ENCODE data around the gene PACSIN1. TPM values are rescaled to one million over a fixed set of nuclear protein-coding genes. Genes with fewer than 3 reads are reported as not detected.

Gene PACSIN1
- total RNA-seq, 1 donor from 2014 or later: 0.41 TPM

DNA sequence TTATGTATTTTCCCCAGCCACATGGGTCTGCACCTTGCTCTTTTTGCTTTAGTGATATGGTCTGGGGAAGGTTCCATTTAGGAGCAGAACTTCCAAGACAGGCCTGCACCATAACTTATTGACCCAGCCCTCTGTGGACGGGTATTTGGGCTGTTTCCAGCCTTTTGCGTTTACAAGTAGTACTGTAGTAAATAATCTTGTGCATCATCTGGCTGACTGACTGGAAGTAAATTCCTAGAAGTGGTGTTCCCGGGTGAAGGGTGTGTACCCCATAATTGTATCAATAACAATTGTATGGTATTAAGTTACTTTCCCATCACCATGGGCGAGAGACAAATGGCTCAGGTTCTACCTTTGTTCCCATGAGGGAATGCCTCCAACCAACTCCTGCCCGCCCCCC lies 58.6 kb downstream of the PACSIN1 start:
- H3K9me3 ChIP-seq (ENCODE audit: low read depth): no peaks in the 10 kb centered on the region
- peaks cover 6% of the 10 kb centered on the region for H3K27me3 Mint-ChIP-seq (ENCODE audit: insufficient read depth, low read depth)
- TF ChIP-seq EZH2phosphoT487 (IDR thresholded peaks at IDR 0.05) (no peak), EZH2 (IDR thresholded peaks at IDR 0.05) (no peak)
- TF ChIP-seq, protein P1, sequence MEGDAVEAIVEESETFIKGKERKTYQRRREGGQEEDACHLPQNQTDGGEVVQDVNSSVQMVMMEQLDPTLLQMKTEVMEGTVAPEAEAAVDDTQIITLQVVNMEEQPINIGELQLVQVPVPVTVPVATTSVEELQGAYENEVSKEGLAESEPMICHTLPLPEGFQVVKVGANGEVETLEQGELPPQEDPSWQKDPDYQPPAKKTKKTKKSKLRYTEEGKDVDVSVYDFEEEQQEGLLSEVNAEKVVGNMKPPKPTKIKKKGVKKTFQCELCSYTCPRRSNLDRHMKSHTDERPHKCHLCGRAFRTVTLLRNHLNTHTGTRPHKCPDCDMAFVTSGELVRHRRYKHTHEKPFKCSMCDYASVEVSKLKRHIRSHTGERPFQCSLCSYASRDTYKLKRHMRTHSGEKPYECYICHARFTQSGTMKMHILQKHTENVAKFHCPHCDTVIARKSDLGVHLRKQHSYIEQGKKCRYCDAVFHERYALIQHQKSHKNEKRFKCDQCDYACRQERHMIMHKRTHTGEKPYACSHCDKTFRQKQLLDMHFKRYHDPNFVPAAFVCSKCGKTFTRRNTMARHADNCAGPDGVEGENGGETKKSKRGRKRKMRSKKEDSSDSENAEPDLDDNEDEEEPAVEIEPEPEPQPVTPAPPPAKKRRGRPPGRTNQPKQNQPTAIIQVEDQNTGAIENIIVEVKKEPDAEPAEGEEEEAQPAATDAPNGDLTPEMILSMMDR (IDR thresholded peaks at IDR 0.05): no peak

DNA sequence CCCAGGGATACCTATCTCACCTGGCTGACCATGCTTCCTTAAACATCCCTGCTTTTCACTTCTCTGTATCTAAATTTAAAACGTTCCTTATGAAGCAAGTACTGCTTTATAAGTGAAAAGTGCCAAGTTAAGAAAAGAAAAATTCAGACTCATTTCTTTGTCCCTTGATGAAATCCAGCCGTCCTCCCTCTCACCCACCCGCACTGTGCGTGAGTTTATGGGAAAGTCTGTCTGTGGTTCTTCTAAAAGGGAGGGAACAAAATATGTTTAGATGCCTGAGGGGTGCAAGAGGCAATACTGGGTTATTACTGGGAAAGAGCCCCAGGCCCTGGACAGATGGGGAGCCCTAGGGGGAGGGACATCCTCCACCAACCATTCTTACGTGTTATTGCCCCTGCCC lies 59.1 kb downstream of the PACSIN1 start:
- H3F3A ChIP-seq (ENCODE audit: low read depth): peaks cover 3% of the 10 kb centered on the region
- H3K79me2 ChIP-seq (ENCODE audit: low read depth): no peaks in the 10 kb centered on the region
- H3K9me3 ChIP-seq (ENCODE audit: low read depth): no peaks in the 10 kb centered on the region
- no peak overlapping the region for H2AFZ ChIP-seq (replicated peaks)
- Mint-ChIP-seq H3K4me3 (no peak overlapping the region), H3K27me3 (ENCODE audit: insufficient read depth, low read depth) (peaks cover 6% of the 10 kb centered on the region), H3K36me3 (no peaks in the 10 kb centered on the region), H3K9me3 (no peaks in the 10 kb centered on the region), H3K4me1 (peaks cover 8% of the 10 kb centered on the region), H3K27ac (no peak overlapping the region)
- no peak overlapping the region for H3K4me3 ChIP-seq
- H3K4me2 ChIP-seq: no peak overlapping the region
- H3K27me3 ChIP-seq: no peaks in the 10 kb centered on the region
- no peaks in the 10 kb centered on the region for H3K36me3 ChIP-seq
- H3K4me1 ChIP-seq: peaks cover 10% of the 10 kb centered on the region
- H3K9ac ChIP-seq: no peak overlapping the region
- DNase-seq (ENCODE audit: low spot score): no peak
- H4K20me1 ChIP-seq (ENCODE audit: low read depth): no peaks in the 10 kb centered on the region
- H3K27ac ChIP-seq: no peak overlapping the region
- no peak for TF ChIP-seq EZH2 (IDR thresholded peaks at IDR 0.05)
- TF ChIP-seq, protein P1 (IDR thresholded peaks at IDR 0.05): no peak
- no peak for TF ChIP-seq EZH2phosphoT487 (IDR thresholded peaks at IDR 0.05)

More for the DNA sequence above, 58.6 kb downstream of the PACSIN1 start:
- Mint-ChIP-seq H3K4me3 (no peak overlapping the region), H3K36me3 (no peaks in the 10 kb centered on the region), H3K27ac (no peak overlapping the region), H3K4me1 (peaks cover 8% of the 10 kb centered on the region), H3K9me3 (no peaks in the 10 kb centered on the region)
- no peaks in the 10 kb centered on the region for H3K79me2 ChIP-seq (ENCODE audit: low read depth)
- no peaks in the 10 kb centered on the region for H3K27me3 ChIP-seq
- H3K9ac ChIP-seq: no peak overlapping the region
- H3K4me3 ChIP-seq: no peak overlapping the region
- no peak for DNase-seq (ENCODE audit: low spot score)
- H3K36me3 ChIP-seq: no peaks in the 10 kb centered on the region
- no peak overlapping the region for H2AFZ ChIP-seq (replicated peaks)
- no peak overlapping the region for H3K27ac ChIP-seq
- H3F3A ChIP-seq (ENCODE audit: low read depth): peaks cover 3% of the 10 kb centered on the region
- no peak overlapping the region for H3K4me2 ChIP-seq
- H4K20me1 ChIP-seq (ENCODE audit: low read depth): no peaks in the 10 kb centered on the region
- H3K4me1 ChIP-seq: peaks cover 10% of the 10 kb centered on the region

DNA sequence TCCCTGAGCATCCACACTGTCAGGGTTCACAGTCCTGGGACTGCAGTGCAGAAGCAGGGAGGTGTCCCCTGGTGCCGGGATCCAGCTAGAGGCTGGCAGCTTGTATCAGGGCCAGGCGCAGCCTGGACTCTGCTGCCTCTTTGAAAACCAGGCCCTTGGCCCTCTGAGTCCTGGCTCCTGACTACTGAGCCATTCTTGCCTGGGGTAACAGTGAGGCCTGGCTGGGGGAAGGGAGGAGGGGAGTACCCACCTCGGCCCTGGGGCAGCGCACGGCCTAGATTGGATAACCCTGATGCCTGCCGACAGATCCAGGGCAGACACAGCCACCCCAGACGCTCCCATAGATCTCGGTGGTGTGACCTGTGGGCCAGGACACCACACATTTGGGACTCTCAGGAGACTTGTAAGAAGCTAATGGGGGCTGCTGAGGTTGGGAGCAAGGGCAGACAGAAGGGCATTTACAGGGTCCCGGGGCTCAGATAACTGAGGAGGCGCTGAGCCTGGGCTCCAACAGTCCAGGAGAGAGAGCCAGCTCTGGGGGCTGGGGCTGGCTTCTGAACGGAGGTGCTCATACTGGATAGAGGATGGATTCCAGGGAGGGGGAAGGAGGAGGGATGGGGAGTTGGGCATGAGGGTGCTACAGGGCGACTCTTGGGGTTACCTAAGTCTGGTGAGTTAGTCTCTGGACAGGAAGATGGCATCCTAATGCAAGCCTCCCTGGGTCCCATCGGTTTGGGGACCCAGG lies 59.7 kb downstream of the PACSIN1 start:
- Histone ChIP-seq H3K4me1 (peaks cover 10% of the 10 kb centered on the region), H2AFZ (replicated peaks) (peak overlapping the region; percentile 42), H4K20me1 (ENCODE audit: low read depth) (no peaks in the 10 kb centered on the region), H3K4me3 (no peak overlapping the region), H3K27ac (no peak overlapping the region), H3K4me2 (no peak overlapping the region), H3K36me3 (no peaks in the 10 kb centered on the region), H3K79me2 (ENCODE audit: low read depth) (no peaks in the 10 kb centered on the region), H3K27me3 (no peaks in the 10 kb centered on the region), H3F3A (ENCODE audit: low read depth) (peaks cover 3% of the 10 kb centered on the region), H3K9ac (no peak overlapping the region), H3K9me3 (ENCODE audit: low read depth) (no peaks in the 10 kb centered on the region)
- Mint-ChIP-seq H3K27ac (no peak overlapping the region), H3K4me3 (peak overlapping the region; percentile 49), H3K27me3 (ENCODE audit: insufficient read depth, low read depth) (peaks cover 6% of the 10 kb centered on the region), H3K4me1 (peaks cover 8% of the 10 kb centered on the region), H3K9me3 (no peaks in the 10 kb centered on the region), H3K36me3 (no peaks in the 10 kb centered on the region)
- TF ChIP-seq EZH2 (IDR thresholded peaks at IDR 0.05): no peak
- TF ChIP-seq, protein P1 (IDR thresholded peaks at IDR 0.05): no peak
- TF ChIP-seq EZH2phosphoT487 (IDR thresholded peaks at IDR 0.05): no peak
- DNase-seq (ENCODE audit: low spot score): no peak

All from neural progenitor cell (in vitro differentiated cells).